MCF 10A (cell line): ENCODE results near the gene MAP3K5. TPM values are rescaled to one million over a fixed set of nuclear protein-coding genes. Genes with fewer than 3 reads are reported as not detected.

Experiments used
- BruUV-seq: library from RNA; stranded (reverse); fragments of 400-500 nt; replicated peaks from 2 replicates; lab custom pipeline; 2021; lab: Mats Ljungman, UMichigan
- CTCF ChIA-PET: fragments of 300-600 bp; sonication (Branson Sonifier 250); formaldehyde crosslinking; extraction: SDS; loops from one replicate; lab custom pipeline; 2021; ENCODE audit warnings: antibody characterized with exemption, inconsistent platforms; lab: Yijun Ruan, JAX
- POLR2A ChIA-PET: fragments of 300-600, 350-650 bp; sonication (Branson Sonifier 250); formaldehyde crosslinking; extraction: SDS; loops from one replicate; lab custom pipeline; 2020; ENCODE audit warnings: antibody characterized with exemption, inconsistent platforms; lab: Yijun Ruan, JAX
- DNase-seq: peaks from one replicate; pipeline ENCODE4 v3.0.0-alpha.2; 2018; ENCODE audit not compliant: unreplicated experiment
- H3K27ac Mint-ChIP-seq: one replicate; pipeline ENCODE4 v1.8.0; 2022; ENCODE audit warnings: mild to moderate bottlenecking, low read depth, mixed read lengths; ENCODE audit not compliant: unreplicated experiment
- H3K27me3 Mint-ChIP-seq: one replicate; pipeline ENCODE4 v1.8.0; 2022; ENCODE audit warnings: mixed read lengths; ENCODE audit not compliant: insufficient read depth, unreplicated experiment
- H3K36me3 Mint-ChIP-seq: one replicate; pipeline ENCODE4 v1.8.0; 2022; ENCODE audit warnings: mild to moderate bottlenecking, moderate library complexity, mixed read lengths; ENCODE audit not compliant: insufficient read depth, unreplicated experiment
- H3K4me1 Mint-ChIP-seq: one replicate; pipeline ENCODE4 v1.8.0; 2022; ENCODE audit warnings: mixed read lengths; ENCODE audit not compliant: insufficient read depth, unreplicated experiment
- H3K4me3 Mint-ChIP-seq: one replicate; pipeline ENCODE4 v1.8.0; 2022; ENCODE audit warnings: mild to moderate bottlenecking, moderate library complexity, mixed read lengths; ENCODE audit not compliant: unreplicated experiment
- H3K9me3 Mint-ChIP-seq: one replicate; pipeline ENCODE4 v1.8.0; 2022; ENCODE audit warnings: mixed read lengths; ENCODE audit not compliant: unreplicated experiment
- intact Hi-C: fragments of 100-400 bp; cut with micrococcal nuclease; formaldehyde crosslinking; loops from 2 replicates; pipeline ENCODE4 v1.14.1; 2022
- total RNA-seq: library from RNA; stranded (reverse); gene quantifications from 2 replicates; pipeline ENCODE4 v1.2.3, GENCODE V29; 2022
- TF ChIP-seq, protein P1 (sequence below): fragments of 200-600 bp; IDR thresholded peaks from one replicate; pipeline ENCODE4 v1.8.0; 2022; ENCODE audit warnings: antibody characterized with exemption, mild to moderate bottlenecking; ENCODE audit not compliant: unreplicated experiment

Gene MAP3K5
- total RNA-seq, 1 experiment from 2014 or later = 8.4 TPM

DNA sequence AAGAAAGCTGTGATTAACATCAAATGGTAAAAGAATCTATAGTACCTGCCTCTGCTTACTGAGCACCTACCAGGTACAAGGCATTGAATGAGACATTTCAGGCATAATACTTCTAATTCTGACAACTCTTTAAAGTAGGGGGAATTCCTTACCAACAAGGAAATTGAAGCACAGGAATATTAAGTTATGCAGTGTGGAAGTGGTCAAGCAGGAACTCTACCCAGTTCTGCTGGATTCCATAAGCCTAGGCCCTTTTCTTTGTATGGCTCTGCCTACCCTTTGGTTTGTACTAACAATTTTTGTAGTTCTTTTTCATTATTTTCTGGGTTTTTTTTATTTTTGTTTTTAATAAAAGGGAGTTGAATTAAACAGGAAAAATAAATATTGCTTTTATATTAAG lies 114.5 kb downstream of the MAP3K5 start:
- ChIA-PET POLR2A (interaction anchor here (0.7 to 5.8 kb wide), 5 partner anchors 9 to 273 kb away, joined by 3 to 28 read pairs (median 5); partner anchors contain the start of gene MAP3K5), CTCF (interaction anchor here (1.6 to 2.2 kb wide), 2 partner anchors 34 to 115 kb away, joined by 7 to 10 read pairs; partner anchors contain the start of gene MAP3K5)
- DNase-seq = no peak
- intact Hi-C loops = no loop called here
- Mint-ChIP-seq H3K4me3 (no peak overlapping the region), H3K27ac (no peak overlapping the region), H3K9me3 (peaks cover 6% of the 10 kb centered on the region), H3K4me1 (no peaks in the 10 kb centered on the region), H3K36me3 (peaks cover 9% of the 10 kb centered on the region), H3K27me3 (no peaks in the 10 kb centered on the region)
- TF ChIP-seq, protein P1, sequence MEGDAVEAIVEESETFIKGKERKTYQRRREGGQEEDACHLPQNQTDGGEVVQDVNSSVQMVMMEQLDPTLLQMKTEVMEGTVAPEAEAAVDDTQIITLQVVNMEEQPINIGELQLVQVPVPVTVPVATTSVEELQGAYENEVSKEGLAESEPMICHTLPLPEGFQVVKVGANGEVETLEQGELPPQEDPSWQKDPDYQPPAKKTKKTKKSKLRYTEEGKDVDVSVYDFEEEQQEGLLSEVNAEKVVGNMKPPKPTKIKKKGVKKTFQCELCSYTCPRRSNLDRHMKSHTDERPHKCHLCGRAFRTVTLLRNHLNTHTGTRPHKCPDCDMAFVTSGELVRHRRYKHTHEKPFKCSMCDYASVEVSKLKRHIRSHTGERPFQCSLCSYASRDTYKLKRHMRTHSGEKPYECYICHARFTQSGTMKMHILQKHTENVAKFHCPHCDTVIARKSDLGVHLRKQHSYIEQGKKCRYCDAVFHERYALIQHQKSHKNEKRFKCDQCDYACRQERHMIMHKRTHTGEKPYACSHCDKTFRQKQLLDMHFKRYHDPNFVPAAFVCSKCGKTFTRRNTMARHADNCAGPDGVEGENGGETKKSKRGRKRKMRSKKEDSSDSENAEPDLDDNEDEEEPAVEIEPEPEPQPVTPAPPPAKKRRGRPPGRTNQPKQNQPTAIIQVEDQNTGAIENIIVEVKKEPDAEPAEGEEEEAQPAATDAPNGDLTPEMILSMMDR = no peak
- BruUV-seq = no TSS peak

DNA sequence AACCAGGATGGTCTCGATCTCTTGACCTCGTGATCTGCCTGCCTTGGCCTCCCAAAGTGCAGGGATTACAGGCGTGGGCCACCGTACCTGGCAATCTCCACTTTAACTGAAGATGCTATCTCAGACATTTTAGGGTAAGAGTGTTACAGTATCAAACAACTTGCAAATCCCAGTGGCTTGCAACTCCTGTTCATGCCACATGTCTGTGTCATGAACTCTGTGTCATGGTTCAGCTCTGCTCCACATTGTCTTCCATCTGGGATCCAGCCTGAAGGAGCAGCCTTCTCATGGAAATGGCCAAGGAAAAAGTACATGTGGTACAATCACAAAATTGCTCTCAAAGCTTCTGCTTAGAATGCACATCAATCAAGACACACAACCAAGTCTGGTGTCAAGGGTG lies 114.9 kb downstream of the MAP3K5 start:
- Mint-ChIP-seq H3K36me3 (peaks cover 9% of the 10 kb centered on the region), H3K27me3 (no peaks in the 10 kb centered on the region), H3K4me1 (no peaks in the 10 kb centered on the region), H3K4me3 (no peak overlapping the region), H3K9me3 (peaks cover 6% of the 10 kb centered on the region), H3K27ac (no peak overlapping the region)
- TF ChIP-seq, protein P1 = no peak
- intact Hi-C loops = no loop called here
- DNase-seq = no peak
- ChIA-PET CTCF (interaction anchor here (1.6 to 2.2 kb wide), 2 partner anchors 33 to 115 kb away, joined by 7 to 10 read pairs; partner anchors contain the start of gene MAP3K5), POLR2A (interaction anchor here (1.2 to 5.8 kb wide), 3 partner anchors 8 to 114 kb away, joined by 3 to 28 read pairs (median 5); partner anchors contain the start of gene MAP3K5)
- no TSS peak for BruUV-seq

DNA sequence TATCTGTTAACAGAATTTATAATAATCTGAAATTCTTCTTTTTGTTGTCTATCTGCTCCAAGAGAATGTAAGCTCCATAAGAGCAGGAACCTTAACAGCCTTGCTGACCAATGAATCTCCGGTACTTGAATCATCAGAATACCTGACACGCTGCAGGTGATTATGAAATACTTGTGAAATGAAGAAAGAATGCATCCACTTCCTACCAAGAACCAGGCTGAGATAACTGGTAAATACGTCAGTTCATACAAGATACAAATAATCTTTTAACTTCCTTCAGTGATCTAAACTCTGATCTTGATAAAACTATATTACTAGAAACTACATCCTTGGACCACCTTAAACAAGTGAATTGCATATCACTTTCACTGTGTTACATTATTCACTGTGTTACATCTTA lies 116.2 kb downstream of the MAP3K5 start:
- DNase-seq = peak; percentile 72
- TF ChIP-seq, protein P1 = no peak
- POLR2A ChIA-PET = interaction anchor here (0.7 to 5.8 kb wide), 4 partner anchors 18 to 115 kb away, joined by 4 to 28 read pairs (median 4); partner anchors contain the start of gene MAP3K5
- no TSS peak for BruUV-seq
- Mint-ChIP-seq H3K27me3 (no peaks in the 10 kb centered on the region), H3K27ac (no peak overlapping the region), H3K9me3 (peaks cover 6% of the 10 kb centered on the region), H3K4me3 (no peak overlapping the region), H3K36me3 (peaks cover 1% of the 10 kb centered on the region), H3K4me1 (no peaks in the 10 kb centered on the region)
- intact Hi-C loops = no loop called here
- CTCF ChIA-PET = interaction anchor here (0.5 to 1.4 kb wide), 4 partner anchors 11 to 361 kb away, joined by 3 to 4 read pairs (median 4); no protein-coding TSS in a partner anchor

DNA sequence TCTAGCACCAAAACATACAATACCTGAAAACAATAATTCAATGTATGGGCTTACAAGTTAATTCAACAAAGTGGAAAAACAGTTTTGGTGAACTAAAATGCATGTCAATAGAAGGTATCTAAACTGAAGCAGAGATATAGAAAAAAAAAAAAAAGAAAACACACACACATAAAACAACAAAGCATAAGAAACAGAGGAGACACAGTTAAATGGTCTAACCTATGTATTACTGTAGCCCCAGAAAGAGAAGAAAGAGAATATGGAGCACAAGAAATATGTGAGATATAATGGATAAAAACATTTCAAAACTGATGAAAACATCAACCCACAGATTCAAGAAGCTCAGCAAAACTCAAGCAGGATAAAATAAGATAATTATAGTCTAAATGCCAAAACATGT lies 118.7 kb downstream of the MAP3K5 start:
- no peak overlapping the region for H3K27ac Mint-ChIP-seq
- intact Hi-C loops = no loop called here
- H3K4me3 Mint-ChIP-seq = no peak overlapping the region
- H3K9me3 Mint-ChIP-seq = peaks cover 6% of the 10 kb centered on the region
- TF ChIP-seq, protein P1 = no peak
- DNase-seq = no peak
- no peaks in the 10 kb centered on the region for H3K36me3 Mint-ChIP-seq
- POLR2A ChIA-PET = interaction anchor here (2.4 kb wide), 1 partner anchor 117 kb away, joined by 11 read pairs; no protein-coding TSS in a partner anchor
- no peaks in the 10 kb centered on the region for H3K27me3 Mint-ChIP-seq
- no TSS peak for BruUV-seq
- CTCF ChIA-PET = interaction anchor here (0.8 to 1.9 kb wide), 3 partner anchors 10 to 118 kb away, joined by 4 to 6 read pairs (median 5); partner anchors contain the start of gene MAP3K5
- peaks cover 13% of the 10 kb centered on the region for H3K4me1 Mint-ChIP-seq
